NCI-H1694 (cell line): ENCODE measurements around the gene SEMA4D.

Experiments used
- DNase-seq: peaks from one replicate; lab custom pipeline; 2025; lab: John Stamatoyannopoulos, UW

Gene SEMA4D

GRCh38 chr9:89528131-89528530 is 30.2 kb upstream of the SEMA4D start:
- no peak for DNase-seq

GRCh38 chr9:89527084-89527483 is 29.2 kb upstream of the SEMA4D start:
- no peak for DNase-seq

GRCh38 chr9:89526667-89527066 is 28.8 kb upstream of the SEMA4D start:
- no peak for DNase-seq

GRCh38 chr9:89525446-89526374 is 27.8 kb upstream of the SEMA4D start:
- DNase-seq: no peak

- no peak for DNase-seq
Measured at GRCh38 chr9:89524963-89525362, 27.1 kb upstream of the SEMA4D start.

GRCh38 chr9:89523948-89524347 is 26.0 kb upstream of the SEMA4D start:
- no peak for DNase-seq

GRCh38 chr9:89522959-89523285 is 25.0 kb upstream of the SEMA4D start:
- DNase-seq: no peak

- DNase-seq: no peak
Measured at GRCh38 chr9:89522261-89522958, 24.5 kb upstream of the SEMA4D start.

GRCh38 chr9:89519366-89519805 is 21.5 kb upstream of the SEMA4D start:
- no peak for DNase-seq

GRCh38 chr9:89518466-89519365 is 20.8 kb upstream of the SEMA4D start:
- no peak for DNase-seq

- no peak for DNase-seq
Measured at GRCh38 chr9:89515416-89515815, 17.5 kb upstream of the SEMA4D start.

GRCh38 chr9:89514956-89515355 is 17.0 kb upstream of the SEMA4D start:
- no peak for DNase-seq

- no peak for DNase-seq
Measured at GRCh38 chr9:89514337-89514736, 16.4 kb upstream of the SEMA4D start.

- peak; percentile 72 for DNase-seq
Measured at GRCh38 chr9:89513837-89514236, 15.9 kb upstream of the SEMA4D start.

GRCh38 chr9:89512382-89512781 is 14.5 kb upstream of the SEMA4D start:
- DNase-seq: no peak

- no peak for DNase-seq
Measured at GRCh38 chr9:89508951-89509615, 11.2 kb upstream of the SEMA4D start.

- no peak for DNase-seq
Measured at GRCh38 chr9:89505911-89506310, 8.0 kb upstream of the SEMA4D start.

- DNase-seq: no peak
Measured at GRCh38 chr9:89505048-89505447, 7.1 kb upstream of the SEMA4D start.

- no peak for DNase-seq
Measured at GRCh38 chr9:89502671-89503070, 4.8 kb upstream of the SEMA4D start.

GRCh38 chr9:89502038-89502601 is 4.2 kb upstream of the SEMA4D start:
- no peak for DNase-seq

GRCh38 chr9:89501311-89501898 is 3.5 kb upstream of the SEMA4D start:
- no peak for DNase-seq
